Colonic mucosa (tissue), 4 donors: ENCODE results near the gene HOXB2. TPM values are rescaled to one million over a fixed set of nuclear protein-coding genes. Genes with fewer than 3 reads are reported as not detected.
"Not testable (repeated sequence)": the region's sequence is repeated elsewhere in the genome, so short reads cannot be mapped to it uniquely, and the experiment has no call there.

ENCODE experiments used
- DNase-seq: peaks from one replicate; pipeline ENCODE4 v3.0.0-alpha.2; 2020
- H3K27ac ChIP-seq: fragments of 200-600 bp; one replicate; pipeline ENCODE4 v1.8.0; 2021
- H3K27me3 ChIP-seq: fragments of 200-600 bp; one replicate; pipeline ENCODE4 v1.8.0; 2021
- H3K36me3 ChIP-seq: fragments of 200-600 bp; one replicate; pipeline ENCODE4 v1.8.0; 2021
- H3K4me1 ChIP-seq: fragments of 200-600 bp; one replicate; pipeline ENCODE4 v1.8.0; 2021; ENCODE audit warnings: mild to moderate bottlenecking
- H3K4me3 ChIP-seq: fragments of 200-600 bp; one replicate; pipeline ENCODE4 v1.8.0; 2021
- H3K9ac ChIP-seq, 2 donors: one replicate each; pipeline ENCODE4 v1.7.0; 2013; ENCODE audit warnings: control low read depth in 2 of 2, low read depth in 2 of 2, low read length in 2 of 2
- H3K9me3 ChIP-seq: fragments of 200-600 bp; one replicate; pipeline ENCODE4 v1.8.0; 2021
- CTCF ChIP-seq: fragments of 200-600 bp; IDR thresholded peaks from one replicate; pipeline ENCODE4 v1.8.0; 2022; ENCODE audit warnings: antibody characterized with exemption, mild to moderate bottlenecking
- intact Hi-C: fragments of 100-400 bp; cut with DNase I; formaldehyde crosslinking; loops from one replicate; pipeline ENCODE4 v1.14.1; 2022
- total RNA-seq, 2 donors: library from RNA; stranded (reverse); fragmentation: NEBNext Ultra II Directional in 1 of 2; extraction: Animal tissue kit (Norgen Biotek cat#: 25700) in 1 of 2; gene quantifications; one replicate each; pipeline ENCODE4 v1.2.1, GENCODE V29; 2021
- donor health status: healthy.
- donor health status: DM: no; HTN: no; CAD: no.
- donor health status: DM: no; HTN: no; CAD: no.

Gene HOXB2
- total RNA-seq, 2 donors from 2014 or later: 2.6 to 6.4 TPM

GRCh38 chr17:48541577-48542113 lies 3.3 kb downstream of the HOXB2 start:
- no peaks in the 10 kb centered on the region for H3K27me3 ChIP-seq

GRCh38 chr17:48541036-48541576 lies 3.8 kb downstream of the HOXB2 start:
- no peaks in the 10 kb centered on the region for H3K27me3 ChIP-seq
- H3K27ac ChIP-seq: peak overlapping the region; percentile 87
- no peaks in the 10 kb centered on the region for H3K4me1 ChIP-seq
- no peaks in the 10 kb centered on the region for H3K36me3 ChIP-seq
- no peaks in the 10 kb centered on the region for H3K9me3 ChIP-seq
- no peak for DNase-seq
- intact Hi-C loops: no loop called here
- H3K4me3 ChIP-seq: peak overlapping the region; percentile 62
- TF ChIP-seq CTCF: no peak
- H3K9ac ChIP-seq: peak overlapping the region; percentile 66 to 81

More at GRCh38 chr17:48541577-48542113, 3.3 kb downstream of the HOXB2 start:
- TF ChIP-seq CTCF: no peak
- peak overlapping the region; percentile 62 for H3K4me3 ChIP-seq
- H3K27ac ChIP-seq: peak overlapping the region; percentile 87
- H3K9ac ChIP-seq: peak overlapping the region; percentile 73 to 81
- H3K36me3 ChIP-seq: no peaks in the 10 kb centered on the region
- H3K4me1 ChIP-seq: no peaks in the 10 kb centered on the region
- H3K9me3 ChIP-seq: no peaks in the 10 kb centered on the region
- no peak for DNase-seq
- intact Hi-C loops: no loop called here

- no peaks in the 10 kb centered on the region for H3K36me3 ChIP-seq
- no peak overlapping the region for H3K27ac ChIP-seq
- no peak for TF ChIP-seq CTCF
- no peak overlapping the region for H3K4me3 ChIP-seq
- intact Hi-C loops: no loop called here
- no peak overlapping the region for H3K9ac ChIP-seq
- DNase-seq: no peak
- H3K4me1 ChIP-seq: no peaks in the 10 kb centered on the region
- no peaks in the 10 kb centered on the region for H3K27me3 ChIP-seq
- H3K9me3 ChIP-seq: no peaks in the 10 kb centered on the region
These were observed 4.7 kb downstream of the HOXB2 start for GRCh38 chr17:48540213-48540612.

GRCh38 chr17:48539177-48539576 lies 5.7 kb downstream of the HOXB2 start:
- H3K9ac ChIP-seq: no peak overlapping the region
- no peaks in the 10 kb centered on the region for H3K27me3 ChIP-seq
- intact Hi-C loops: no loop called here
- no peaks in the 10 kb centered on the region for H3K9me3 ChIP-seq
- no peak for TF ChIP-seq CTCF
- no peak for DNase-seq
- no peaks in the 10 kb centered on the region for H3K36me3 ChIP-seq
- no peaks in the 10 kb centered on the region for H3K4me1 ChIP-seq
- no peak overlapping the region for H3K27ac ChIP-seq
- H3K4me3 ChIP-seq: no peak overlapping the region

GRCh38 chr17:48537316-48537715 lies 7.6 kb downstream of the HOXB2 start:
- intact Hi-C loops: no loop called here
- no peak for TF ChIP-seq CTCF
- DNase-seq: no peak
- H3K4me1 ChIP-seq: no peaks in the 10 kb centered on the region
- H3K27me3 ChIP-seq: no peaks in the 10 kb centered on the region
- no peaks in the 10 kb centered on the region for H3K9me3 ChIP-seq
- no peaks in the 10 kb centered on the region for H3K36me3 ChIP-seq
- H3K9ac ChIP-seq: no peak overlapping the region
- no peak overlapping the region for H3K4me3 ChIP-seq
- H3K27ac ChIP-seq: no peak overlapping the region

GRCh38 chr17:48535793-48536559 lies 8.9 kb downstream of the HOXB2 start:
- DNase-seq, H3K9ac ChIP-seq, H3K36me3 ChIP-seq, H3K27me3 ChIP-seq, H3K27ac ChIP-seq, intact Hi-C loops, H3K9me3 ChIP-seq, H3K4me1 ChIP-seq, H3K4me3 ChIP-seq: not testable (repeated sequence)
